Jurkat, Clone E6-1 (cell line): Measurements from ENCODE around the gene UGT2B11. TPM values are rescaled to one million over a fixed set of nuclear protein-coding genes. Genes with fewer than 3 reads are reported as not detected.
"Not testable (repeated sequence)": the region's sequence is repeated elsewhere in the genome, so short reads cannot be mapped to it uniquely, and the experiment has no call there.

Experiments
- DNase-seq: peaks from one replicate; pipeline ENCODE4 v3.0.0-alpha.2; 2011; ENCODE audit warnings: low read depth, low spot score
- H3K4me3 ChIP-seq: 2 replicates; pipeline ENCODE4 v1.5.1; 2011; ENCODE audit warnings: mild to moderate bottlenecking, low read length, control low read depth, moderate library complexity
- polyA plus RNA-seq: library from polyadenylated mRNA; unstranded; fragments of >200 nt; gene quantifications from one replicate; pipeline ENCODE4 v1.2.1, GENCODE V29; 2012; ENCODE audit warnings: missing spikeins; ENCODE audit not compliant: insufficient read length, insufficient read depth

UGT2B11 gene
- not detected for polyA plus RNA-seq

DNA sequence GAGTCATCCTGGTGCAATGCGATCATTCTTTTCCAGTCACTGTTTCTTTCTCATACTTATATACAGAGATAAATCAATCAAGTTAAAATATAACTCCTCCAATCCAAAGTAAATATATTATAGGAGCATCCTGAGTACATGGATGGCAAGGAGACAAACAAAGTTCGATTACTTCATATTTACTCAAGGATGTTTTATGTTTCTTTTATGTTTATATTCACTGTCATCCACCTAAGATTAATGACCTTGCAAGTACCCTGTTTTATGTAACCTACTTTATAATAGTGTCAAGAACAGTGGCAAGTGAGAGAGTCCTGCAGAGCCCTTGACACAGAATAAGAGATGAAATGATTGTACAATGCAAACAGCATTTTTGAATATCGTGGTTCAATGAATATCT, at the start of gene UGT2B11:
Gene UGT2B11, minus strand, starts transcription at position 33 of the 400 bp plus-strand sequence. Its CDS starts 26 bp downstream, at position 7.
- no peak for DNase-seq

DNA sequence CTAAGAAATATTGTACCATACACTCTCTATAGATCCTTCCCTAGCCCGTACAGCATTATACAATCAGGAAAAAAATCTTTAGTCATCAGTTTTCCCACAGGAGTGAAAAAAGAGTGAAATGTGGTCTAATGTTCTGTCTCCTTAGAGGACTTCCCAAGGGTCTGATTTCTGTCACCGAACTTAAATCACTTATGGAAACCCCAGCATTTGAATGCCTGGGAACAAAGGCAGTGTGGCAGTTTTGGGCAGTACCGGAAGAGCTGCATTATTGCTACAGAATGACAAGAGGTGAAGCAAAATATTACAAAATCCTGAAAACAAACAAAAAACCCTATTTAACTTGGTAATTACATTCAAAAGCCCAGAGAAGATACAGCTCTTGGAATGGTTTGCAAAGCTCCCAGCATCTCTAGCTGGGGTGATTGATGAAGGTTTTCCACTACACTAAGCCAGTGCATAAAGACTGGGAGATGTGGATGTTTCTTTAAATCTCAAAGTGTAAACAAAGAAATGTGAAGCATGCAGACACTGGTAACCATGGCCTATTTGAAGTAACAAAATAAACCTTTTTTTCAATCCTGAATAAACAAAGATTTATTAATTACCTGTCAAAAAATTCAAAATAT, 38.7 kb upstream of the UGT2B11 start:
- not testable (repeated sequence) for H3K4me3 ChIP-seq

More for the DNA sequence above, at the start of gene UGT2B11:
- no peak within 1 kb of the TSS for H3K4me3 ChIP-seq

DNA sequence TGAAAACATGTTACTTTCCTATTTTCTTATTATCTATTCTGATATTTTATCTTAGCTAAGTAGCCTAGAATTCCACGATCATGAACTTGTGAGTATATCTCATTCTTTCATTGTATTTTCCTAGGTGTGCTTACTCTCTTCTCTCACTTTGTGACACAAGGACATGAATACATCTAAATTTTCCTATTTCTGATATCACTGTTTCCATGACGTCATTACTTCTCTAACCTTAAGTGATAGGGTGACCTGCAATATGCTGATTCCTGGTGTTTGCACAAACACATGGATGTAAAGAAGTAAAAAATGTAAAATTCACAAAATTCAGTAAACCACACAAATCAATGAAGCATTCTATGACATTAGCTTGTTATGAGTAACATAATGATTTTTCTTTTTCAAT, 36.3 kb upstream of the UGT2B11 start:
- H3K4me3 ChIP-seq, DNase-seq: not testable (repeated sequence)

More for the DNA sequence above, 38.7 kb upstream of the UGT2B11 start:
- DNase-seq, result not testable (repeated sequence)

GRCh38 chr4:69242562-69243240, 28.2 kb upstream of the UGT2B11 start:
- not testable (repeated sequence) for H3K4me3 ChIP-seq, DNase-seq

GRCh38 chr4:69241746-69242145, 27.2 kb upstream of the UGT2B11 start:
- not testable (repeated sequence) for H3K4me3 ChIP-seq

GRCh38 chr4:69240787-69241186, 26.2 kb upstream of the UGT2B11 start:
- not testable (repeated sequence) for H3K4me3 ChIP-seq, DNase-seq

More at GRCh38 chr4:69241746-69242145, 27.2 kb upstream of the UGT2B11 start:
- DNase-seq, result not testable (repeated sequence)

- no peak overlapping the region for H3K4me3 ChIP-seq
- no peak for DNase-seq
These were observed 25.1 kb upstream of the UGT2B11 start for GRCh38 chr4:69239557-69240168.

GRCh38 chr4:69239092-69239491, 24.5 kb upstream of the UGT2B11 start:
- no peak for DNase-seq

GRCh38 chr4:69224891-69225290, 10.3 kb upstream of the UGT2B11 start:
- H3K4me3 ChIP-seq, result no peak overlapping the region
- no peak for DNase-seq

More at GRCh38 chr4:69239092-69239491, 24.5 kb upstream of the UGT2B11 start:
- H3K4me3 ChIP-seq, result no peak overlapping the region

- not testable (repeated sequence) for H3K4me3 ChIP-seq
These were observed 8.7 kb upstream of the UGT2B11 start for GRCh38 chr4:69223277-69223676.

GRCh38 chr4:69218491-69218890, 3.9 kb upstream of the UGT2B11 start:
- not testable (repeated sequence) for DNase-seq, H3K4me3 ChIP-seq

More at GRCh38 chr4:69223277-69223676, 8.7 kb upstream of the UGT2B11 start:
- not testable (repeated sequence) for DNase-seq

GRCh38 chr4:69210911-69211310, 3.6 kb downstream of the UGT2B11 start:
- no peak overlapping the region for H3K4me3 ChIP-seq
- DNase-seq, result no peak

DNA sequence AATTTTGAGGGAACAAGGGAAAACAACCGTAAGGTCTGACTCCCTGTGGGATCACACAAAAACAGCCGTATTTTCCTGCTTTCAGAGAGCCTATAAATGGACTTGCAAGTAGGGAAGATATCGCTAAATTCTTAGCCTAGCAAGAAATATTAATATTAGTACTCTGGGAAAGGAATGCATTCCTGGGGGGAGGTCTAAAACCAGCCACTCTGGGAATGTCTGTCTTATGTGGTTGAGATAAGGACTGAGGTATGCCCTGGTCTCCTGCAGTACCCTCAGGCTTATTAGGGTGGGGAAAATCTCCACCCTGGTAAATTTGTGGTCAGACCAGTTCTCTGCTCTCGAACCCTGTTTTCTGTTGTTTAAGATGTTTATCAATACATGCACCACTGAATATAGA, 16.0 kb downstream of the UGT2B11 start:
- DNase-seq, H3K4me3 ChIP-seq: not testable (repeated sequence)

DNA sequence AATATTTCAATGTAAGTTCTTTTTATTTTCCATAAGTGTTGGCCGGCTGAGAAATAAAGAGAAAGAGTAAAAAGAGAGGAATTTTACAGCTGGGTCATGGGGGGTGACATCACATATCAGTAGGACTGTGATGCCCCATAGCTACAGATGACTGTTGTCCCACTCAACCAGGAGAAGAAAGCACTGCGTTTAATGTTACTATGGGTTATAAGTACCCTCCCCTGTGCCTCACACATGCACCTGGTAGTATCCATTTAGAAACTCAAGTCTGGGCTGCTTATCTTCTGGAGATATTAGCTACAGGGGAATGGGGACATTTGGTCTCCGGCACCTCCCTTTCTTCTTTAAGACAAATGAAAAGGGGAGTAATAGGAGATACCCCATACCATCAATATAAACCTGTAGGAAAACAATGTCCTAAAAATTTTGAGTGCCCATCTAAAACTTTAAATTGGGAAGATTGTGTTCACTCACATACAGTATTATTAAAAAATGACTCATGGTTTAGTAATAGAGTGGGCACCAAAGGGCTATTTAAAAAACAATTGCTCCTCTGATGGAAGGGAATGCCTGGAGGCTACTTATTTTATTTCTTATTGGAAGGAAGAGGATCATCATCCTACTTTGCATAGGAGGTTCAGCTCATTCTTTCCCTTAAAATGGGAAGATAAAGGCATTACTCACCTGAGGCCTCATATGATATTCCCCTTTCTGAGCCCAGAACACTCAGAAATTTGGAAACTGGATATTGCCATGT, 18.2 kb downstream of the UGT2B11 start:
- DNase-seq, result no peak
- H3K4me3 ChIP-seq, result no peak overlapping the region

DNA sequence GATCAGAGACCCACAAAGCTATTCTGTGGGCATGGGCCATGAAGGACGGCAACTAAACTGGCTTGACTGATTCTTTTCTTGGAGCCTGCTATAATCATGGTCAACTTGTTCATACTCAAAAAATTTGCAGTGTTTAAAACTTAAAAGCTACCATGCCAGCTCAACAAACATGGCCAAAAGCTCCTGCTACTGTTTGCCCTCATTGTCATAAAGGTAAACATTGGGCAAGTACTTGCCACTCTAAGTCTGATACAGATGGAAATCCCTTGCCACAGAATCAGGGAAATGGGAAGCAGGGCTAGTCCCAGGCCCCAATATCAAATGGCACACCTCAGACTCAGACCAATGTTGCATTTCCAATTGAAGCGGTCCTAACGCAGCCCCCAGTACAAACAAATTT, 20.4 kb downstream of the UGT2B11 start:
- DNase-seq, result no peak
- no peak overlapping the region for H3K4me3 ChIP-seq

DNA sequence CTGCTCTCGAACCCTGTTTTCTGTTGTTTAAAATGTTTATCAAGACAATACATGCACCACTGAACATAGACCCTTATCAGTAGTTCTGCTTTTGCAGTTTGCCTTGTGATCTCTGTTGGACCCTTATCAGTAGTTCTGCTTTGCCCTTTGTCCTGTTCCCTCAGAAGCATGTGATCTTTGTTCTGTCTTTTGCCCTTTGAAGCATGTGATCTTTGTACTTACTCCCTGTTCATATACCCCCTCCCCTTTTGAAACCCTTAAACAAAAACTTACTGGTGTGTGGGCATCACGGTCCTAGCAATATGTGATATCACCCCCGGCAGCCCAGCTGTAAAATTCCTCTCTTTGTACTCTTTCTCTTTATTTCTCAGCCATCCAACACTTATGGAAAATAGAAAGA, 22.6 kb downstream of the UGT2B11 start:
- DNase-seq, H3K4me3 ChIP-seq: not testable (repeated sequence)

DNA sequence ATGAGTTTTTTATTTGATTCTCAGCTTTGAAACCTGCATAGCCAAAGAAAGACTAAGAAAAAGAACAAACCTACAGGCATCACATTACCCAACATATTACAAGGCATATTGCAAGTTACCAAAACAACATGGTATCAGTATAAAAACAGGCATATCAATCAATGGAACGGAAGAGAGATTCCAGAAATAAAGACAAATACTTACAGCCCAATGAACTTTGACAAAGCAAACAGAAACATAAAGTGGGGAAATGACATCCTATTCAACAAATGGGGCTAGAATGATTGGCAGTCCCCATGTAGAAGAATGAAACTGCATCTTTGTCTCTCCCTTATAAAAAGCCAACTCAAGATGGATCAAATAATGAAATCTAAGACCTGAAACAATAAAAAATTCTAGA, 23.9 kb downstream of the UGT2B11 start:
- not testable (repeated sequence) for H3K4me3 ChIP-seq, DNase-seq

- not testable (repeated sequence) for DNase-seq, H3K4me3 ChIP-seq
These were observed 32.9 kb downstream of the UGT2B11 start for GRCh38 chr4:69181519-69182169.

DNA sequence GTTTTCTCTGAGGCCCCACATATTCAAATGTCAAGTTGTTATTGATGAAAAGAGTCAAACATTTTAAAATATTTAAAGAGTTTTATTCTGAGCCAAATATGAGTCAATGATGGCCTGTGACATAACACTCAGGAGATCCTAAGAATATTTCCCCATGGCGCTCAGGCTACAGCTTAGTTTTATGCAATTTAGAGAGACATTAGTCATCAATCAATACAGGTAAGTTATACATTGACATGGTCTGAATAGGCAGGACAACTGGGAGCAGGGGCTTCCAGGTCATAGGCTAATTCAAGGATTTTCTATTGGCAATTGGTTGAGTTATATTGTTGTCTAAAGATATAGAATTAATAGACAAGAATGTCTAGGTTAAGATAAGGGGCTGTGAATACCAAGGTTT, 34.7 kb downstream of the UGT2B11 start:
- not testable (repeated sequence) for H3K4me3 ChIP-seq, DNase-seq
